ENCODE measurements around the gene MGAT5B.

Gene MGAT5B

GRCh38 chr17:76866203-76866602 lies 2.0 kb upstream of the MGAT5B start:
- no peak for DNase-seq (ENCODE audit: low spot score)
- no peak overlapping the region for H3K27ac ChIP-seq
- TF ChIP-seq CTCF (IDR thresholded peaks at IDR 0.05): no peak
- H3K4me3 ChIP-seq: no peak overlapping the region

GRCh38 chr17:76866774-76867577 lies 1.2 kb upstream of the MGAT5B start:
- DNase-seq (ENCODE audit: low spot score): no peak
- TF ChIP-seq CTCF (IDR thresholded peaks at IDR 0.05): no peak
- H3K27ac ChIP-seq: no peak overlapping the region
- no peak overlapping the region for H3K4me3 ChIP-seq

- DNase-seq (ENCODE audit: low spot score): no peak
- no peak overlapping the region for H3K27ac ChIP-seq
- TF ChIP-seq CTCF (IDR thresholded peaks at IDR 0.05): no peak
- H3K4me3 ChIP-seq: peak overlapping the region; percentile 62
Observed at GRCh38 chr17:76867578-76868175, 527 bp upstream of the MGAT5B start.

- no peak for DNase-seq (ENCODE audit: low spot score)
- no peak for TF ChIP-seq CTCF (IDR thresholded peaks at IDR 0.05)
- H3K27ac ChIP-seq: no peak overlapping the region
- H3K4me3 ChIP-seq: peak overlapping the region; percentile 62
Observed at GRCh38 chr17:76868669-76869495, 678 bp downstream of the MGAT5B start.

- H3K4me3 ChIP-seq: peak overlapping the region; percentile 62
- H3K27ac ChIP-seq: no peak overlapping the region
- no peak for DNase-seq (ENCODE audit: low spot score)
- no peak for TF ChIP-seq CTCF (IDR thresholded peaks at IDR 0.05)
Observed at GRCh38 chr17:76869496-76870376, 1.5 kb downstream of the MGAT5B start.

- DNase-seq (ENCODE audit: low spot score): no peak
- TF ChIP-seq CTCF (IDR thresholded peaks at IDR 0.05): no peak
- no peak overlapping the region for H3K4me3 ChIP-seq
- H3K27ac ChIP-seq: no peak overlapping the region
Observed at GRCh38 chr17:76870377-76870714, 2.1 kb downstream of the MGAT5B start.
